ENCODE results near the gene COPS3. TPM values are rescaled to one million over a fixed set of nuclear protein-coding genes. Genes with fewer than 3 reads are reported as not detected.

COPS3 gene
- total and polyA plus RNA-seq, 9 donors = 38.1 to 68.8 (median 49.9) TPM

DNA sequence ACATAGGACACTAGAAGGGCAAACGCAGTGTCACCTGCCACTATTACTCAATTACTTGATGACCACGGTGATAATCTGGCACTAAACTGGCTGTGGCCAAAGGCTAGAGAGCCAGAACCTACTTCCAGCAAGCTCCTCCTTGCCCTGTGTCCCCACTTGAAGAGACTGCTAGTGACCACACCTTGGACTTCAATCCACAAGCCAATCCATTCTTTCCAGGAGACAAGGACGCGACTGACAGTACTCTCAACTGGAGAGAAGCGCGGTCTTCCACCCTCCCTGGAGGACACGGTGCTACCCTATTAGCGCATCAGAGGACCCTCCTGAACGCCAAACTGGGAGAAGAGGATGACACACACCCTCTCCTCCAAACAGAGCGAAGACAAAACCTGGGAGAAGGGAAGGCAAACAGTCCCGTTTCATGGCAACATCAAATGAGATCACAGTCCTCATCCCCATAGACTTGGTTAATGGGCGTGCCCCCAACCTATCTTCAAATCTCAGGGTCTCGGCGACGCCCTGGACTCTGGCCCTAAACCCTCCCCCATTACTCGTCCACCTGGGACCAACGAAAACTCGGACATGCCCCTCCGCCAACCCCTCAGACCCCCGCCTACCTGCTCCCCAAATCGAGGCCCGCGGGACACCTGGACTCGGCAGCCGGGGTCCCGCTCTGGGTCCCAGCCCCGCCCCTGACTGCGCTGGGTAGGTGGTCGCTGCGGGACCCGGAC is 44.6 kb downstream of the COPS3 start:
- no peaks in the 10 kb centered on the region for H3K9me3 ChIP-seq
- TF ChIP-seq POLR2A (IDR thresholded peaks at IDR 0.05) = no peak
- no peak for TF ChIP-seq EP300 (IDR thresholded peaks at IDR 0.05)
- TF ChIP-seq CTCF (IDR thresholded peaks at IDR 0.05) = no peak
- intact Hi-C loops (cut with DNase I) = loop anchor here in 2 of 4 donors (10.0 kb wide), 2 partner anchors 92 to 232 kb away; no protein-coding TSS in a partner anchor
- peak overlapping the region; percentile 95 to 96 for H3K27ac ChIP-seq
- WGBS, 3 donors = 0 to 1% (median 1%) methylated on average over 18 to 31 of the region's 31 CpGs
- H3K27me3 ChIP-seq = no peaks in the 10 kb centered on the region
- no peaks in the 10 kb centered on the region for H3K36me3 ChIP-seq
- no peak for DNase-seq
- peak overlapping the region; percentile 94 for H3K4me3 ChIP-seq
- H3K4me1 ChIP-seq (ENCODE audit: insufficient read depth) = peaks cover 4% of the 10 kb centered on the region

GRCh38 chr17:17235212-17236174 is 45.6 kb downstream of the COPS3 start:
- Histone ChIP-seq H3K27me3 (no peaks in the 10 kb centered on the region), H3K4me3 (peak overlapping the region; percentile 94), H3K9me3 (no peaks in the 10 kb centered on the region), H3K27ac (no peak overlapping the region), H3K4me1 (ENCODE audit: insufficient read depth) (peaks cover 4% of the 10 kb centered on the region), H3K36me3 (no peaks in the 10 kb centered on the region)
- intact Hi-C loops (cut with DNase I) = loop anchor here in 2 of 4 donors (10.0 kb wide), 2 partner anchors 91 to 231 kb away; no protein-coding TSS in a partner anchor
- WGBS, 3 donors = 45 to 48% (median 46%) methylated on average over 19 of the region's 19 CpGs
- no peak for DNase-seq
- TF ChIP-seq POLR2A (IDR thresholded peaks at IDR 0.05) (no peak), CTCF (IDR thresholded peaks at IDR 0.05) (no peak), EP300 (IDR thresholded peaks at IDR 0.05) (no peak)

- no peaks in the 10 kb centered on the region for H3K36me3 ChIP-seq
- TF ChIP-seq POLR2A (IDR thresholded peaks at IDR 0.05) (no peak), CTCF (IDR thresholded peaks at IDR 0.05) (no peak), EP300 (IDR thresholded peaks at IDR 0.05) (no peak)
These were observed 48.8 kb downstream of the COPS3 start for GRCh38 chr17:17232303-17232621.

GRCh38 chr17:17231621-17232302 is 49.3 kb downstream of the COPS3 start:
- intact Hi-C loops (cut with DNase I) = loop anchor here in 2 of 4 donors (10.0 kb wide), 2 partner anchors 87 to 227 kb away; no protein-coding TSS in a partner anchor
- DNase-seq = no peak
- Histone ChIP-seq H3K9me3 (no peaks in the 10 kb centered on the region), H3K4me1 (ENCODE audit: insufficient read depth) (peaks cover 2% of the 10 kb centered on the region), H3K27me3 (no peaks in the 10 kb centered on the region), H3K4me3 (no peak overlapping the region), H3K36me3 (no peaks in the 10 kb centered on the region), H3K27ac (no peak overlapping the region)
- WGBS, 3 donors = 77 to 82% (median 81%) methylated on average over 16 of the region's 16 CpGs
- no peak for TF ChIP-seq EP300 (IDR thresholded peaks at IDR 0.05)

More at GRCh38 chr17:17232303-17232621, 48.8 kb downstream of the COPS3 start:
- WGBS, 3 donors = 69 to 86% (median 70%) methylated on average over 11 of the region's 11 CpGs
- no peak overlapping the region for H3K4me3 ChIP-seq
- H3K27me3 ChIP-seq = no peaks in the 10 kb centered on the region
- intact Hi-C loops (cut with DNase I) = loop anchor here in 2 of 4 donors (10.0 kb wide), 2 partner anchors 87 to 227 kb away; no protein-coding TSS in a partner anchor
- no peaks in the 10 kb centered on the region for H3K9me3 ChIP-seq
- no peak overlapping the region for H3K27ac ChIP-seq
- DNase-seq = no peak
- peaks cover 2% of the 10 kb centered on the region for H3K4me1 ChIP-seq (ENCODE audit: insufficient read depth)

All from ovary (tissue), 9 donors.